ENCODE data around the gene GPR18.

The GPR18 gene

GRCh38 chr13:99290894-99291293, 32.7 kb upstream of the GPR18 start:
- DNase-seq (ENCODE audit: low read depth) = no peak

DNA sequence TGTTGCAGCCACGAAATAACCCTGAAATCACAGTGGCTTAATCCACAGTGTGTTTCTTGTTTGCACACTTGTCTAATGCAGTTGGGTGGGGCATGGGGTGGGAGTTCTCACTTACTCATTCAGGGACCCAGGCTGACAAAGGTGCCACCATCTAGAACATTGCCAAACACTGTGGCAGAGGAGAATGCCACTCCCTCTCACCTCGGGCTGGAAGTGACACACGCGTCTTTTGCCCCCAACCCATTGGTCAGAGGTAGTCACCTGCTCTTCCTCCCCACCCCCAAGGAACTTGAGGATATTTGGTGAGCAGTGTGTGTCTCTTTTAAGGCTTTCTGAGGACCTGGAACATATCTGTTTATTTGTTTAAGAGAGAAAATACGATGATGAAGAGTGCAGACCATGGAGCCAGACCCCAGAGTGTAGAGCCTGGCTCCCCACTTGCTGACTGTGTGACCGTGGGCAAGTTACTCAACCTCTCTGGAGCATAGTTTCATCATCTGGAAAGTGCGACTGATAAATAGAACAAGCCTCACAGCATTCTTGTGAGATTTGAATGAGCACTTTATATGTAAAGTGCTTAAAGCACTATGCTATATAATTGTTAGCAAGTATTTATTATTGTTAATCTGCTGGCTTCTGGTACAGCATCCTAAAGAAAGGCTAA, 31.6 kb upstream of the GPR18 start:
- no peak for DNase-seq (ENCODE audit: low read depth)

- no peak for DNase-seq (ENCODE audit: low read depth)
Measured at GRCh38 chr13:99289271-99289670, 31.1 kb upstream of the GPR18 start.

DNA sequence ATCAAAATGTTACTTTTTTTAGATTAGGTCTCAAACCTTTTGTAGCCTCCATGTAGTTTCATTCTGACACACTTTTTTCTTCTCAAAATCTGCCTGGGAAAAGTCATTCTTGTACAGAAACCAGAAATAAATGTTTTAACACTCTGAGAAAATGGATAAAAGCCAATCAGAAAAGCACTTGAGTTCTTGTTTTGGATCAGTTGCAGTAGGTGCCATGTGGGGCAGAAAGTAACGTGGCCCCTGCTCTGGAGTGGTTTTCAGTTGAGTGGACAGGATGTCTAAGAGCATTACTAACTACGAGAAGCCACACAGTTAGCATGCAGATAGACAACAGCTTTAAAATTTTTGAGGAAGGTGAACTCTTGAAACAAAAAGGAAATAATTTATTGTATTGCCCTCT, 29.9 kb upstream of the GPR18 start:
- DNase-seq (ENCODE audit: low read depth) = no peak

DNA sequence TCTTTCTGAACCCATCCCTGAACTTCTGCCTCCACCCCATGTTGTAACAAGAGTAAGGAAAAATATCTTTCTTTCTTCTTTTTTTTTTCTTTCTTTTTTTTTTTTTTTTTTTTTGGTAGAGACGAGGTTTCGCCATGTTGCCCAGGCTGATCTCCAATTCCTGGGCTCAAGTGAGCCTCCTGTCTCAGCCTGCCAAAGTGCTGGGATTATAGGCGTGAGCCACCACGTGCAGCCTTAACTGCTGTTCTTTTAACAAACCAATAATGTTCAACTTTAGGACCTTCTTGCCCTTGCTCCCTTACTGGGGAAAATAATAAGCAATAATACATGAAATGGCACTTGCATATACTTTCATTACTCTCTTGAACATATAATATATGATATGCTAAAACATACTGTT, 29.4 kb upstream of the GPR18 start:
- no peak for DNase-seq (ENCODE audit: low read depth)

GRCh38 chr13:99285432-99286182, 27.4 kb upstream of the GPR18 start:
- DNase-seq (ENCODE audit: low read depth) = no peak

GRCh38 chr13:99282264-99283231, 24.4 kb upstream of the GPR18 start:
- DNase-seq (ENCODE audit: low read depth) = no peak

- no peak for DNase-seq (ENCODE audit: low read depth)
Measured at GRCh38 chr13:99281811-99282263, 23.7 kb upstream of the GPR18 start.

GRCh38 chr13:99280166-99280565, 22.0 kb upstream of the GPR18 start:
- peak; percentile 46 for DNase-seq (ENCODE audit: low read depth)

DNA sequence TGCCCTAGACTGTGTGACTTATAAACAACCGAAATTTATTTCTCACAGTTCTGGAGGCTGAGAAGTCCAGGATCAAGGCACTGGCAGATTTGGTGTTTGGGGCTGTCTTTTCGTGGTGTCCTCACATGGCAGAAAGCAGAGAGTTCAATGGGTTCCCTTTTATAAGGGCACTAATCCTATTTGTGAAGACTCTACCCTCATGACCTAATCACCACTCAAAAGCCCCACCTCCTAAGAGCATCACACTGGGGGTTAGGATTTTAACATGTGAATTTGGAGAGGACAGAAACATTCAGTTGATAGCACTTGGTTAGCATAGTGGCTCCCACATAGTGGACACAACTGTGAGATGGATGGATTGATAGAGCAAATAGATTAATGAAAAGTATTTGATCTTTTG, 21.5 kb upstream of the GPR18 start:
- no peak for DNase-seq (ENCODE audit: low read depth)

- DNase-seq (ENCODE audit: low read depth) = no peak
Measured at GRCh38 chr13:99278843-99279242, 20.7 kb upstream of the GPR18 start.

DNA sequence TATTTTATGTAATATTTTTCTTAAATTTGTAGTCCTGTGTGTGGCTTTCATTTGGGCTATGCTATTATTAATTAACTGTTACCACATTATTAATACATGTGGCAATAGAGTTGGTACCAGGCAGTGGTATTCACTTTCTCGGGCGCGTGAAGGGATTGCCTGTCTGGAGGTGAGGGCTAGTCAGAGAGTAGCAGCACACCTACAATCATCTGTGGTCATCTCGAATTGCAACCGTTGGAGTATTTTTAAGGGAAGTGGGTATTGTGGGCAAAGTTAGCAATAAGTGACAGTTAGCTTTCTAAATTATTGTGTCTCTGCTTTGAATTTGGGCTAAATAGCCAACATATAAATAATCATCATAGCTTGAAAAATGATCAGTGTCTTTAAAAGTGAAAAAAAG, 20.0 kb upstream of the GPR18 start:
- no peak for DNase-seq (ENCODE audit: low read depth)

- DNase-seq (ENCODE audit: low read depth) = no peak
Measured at GRCh38 chr13:99277629-99278028, 19.4 kb upstream of the GPR18 start.

GRCh38 chr13:99276706-99277105, 18.5 kb upstream of the GPR18 start:
- DNase-seq (ENCODE audit: low read depth) = no peak

DNA sequence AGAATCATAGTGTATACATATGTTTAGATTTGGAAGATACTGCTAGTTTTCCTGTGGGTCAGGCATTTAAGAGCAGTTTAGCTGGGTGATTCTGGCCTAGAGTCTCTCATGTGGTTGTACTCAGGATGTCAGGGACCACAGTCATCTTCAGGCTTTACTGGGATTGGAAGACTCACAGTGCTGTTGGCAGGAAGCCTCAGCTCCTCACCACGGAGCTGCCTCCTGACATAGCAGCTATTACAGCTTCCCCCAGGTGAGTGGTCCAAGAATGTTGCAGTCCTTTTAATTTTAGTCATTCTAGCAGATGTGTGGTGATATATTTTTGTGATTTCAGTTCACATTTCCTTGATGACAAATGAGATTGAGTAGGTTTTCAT, 16.9 kb upstream of the GPR18 start:
- peak; percentile 86 for DNase-seq (ENCODE audit: low read depth)

DNA sequence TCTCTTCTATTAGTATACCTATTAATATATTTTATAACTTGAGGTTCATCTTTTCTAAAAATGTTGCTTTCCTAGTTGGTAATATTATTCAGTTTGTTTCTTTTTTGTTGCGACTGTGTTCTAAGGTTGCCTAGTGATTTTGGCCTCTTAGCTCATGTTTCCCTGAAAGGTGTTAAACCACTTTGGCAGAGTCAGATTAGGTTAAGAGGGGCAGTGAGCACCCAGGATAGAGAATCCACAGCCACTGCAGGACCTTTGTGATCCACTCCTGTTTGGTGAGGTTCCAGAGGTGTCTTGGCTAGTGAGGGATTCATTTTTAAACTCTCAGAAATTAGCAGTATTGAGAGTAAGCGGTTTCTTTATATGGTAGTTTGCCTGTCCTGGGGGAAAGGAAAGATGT, 14.9 kb upstream of the GPR18 start:
- DNase-seq (ENCODE audit: low read depth) = no peak

DNA sequence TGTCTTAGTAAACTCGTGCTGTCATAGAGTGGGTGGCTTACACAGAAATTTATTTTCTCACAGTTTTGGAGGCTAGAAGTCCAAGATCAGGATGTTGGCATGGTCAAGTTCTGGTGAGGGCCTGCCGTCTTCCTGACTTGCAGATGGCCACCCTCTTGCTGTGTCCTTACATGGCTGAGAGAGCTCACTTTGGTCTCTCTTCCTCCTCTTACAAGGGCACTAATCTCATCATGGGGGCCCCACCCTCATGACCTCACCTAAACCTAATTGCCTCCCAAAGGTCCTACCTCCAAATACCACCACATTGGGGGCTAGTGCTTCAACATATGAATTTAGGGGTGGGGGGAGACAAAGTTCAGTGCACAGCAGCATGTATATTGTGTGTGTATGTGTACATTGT, 14.3 kb upstream of the GPR18 start:
- no peak for DNase-seq (ENCODE audit: low read depth)

GRCh38 chr13:99271249-99271648, 13.1 kb upstream of the GPR18 start:
- no peak for DNase-seq (ENCODE audit: low read depth)

DNA sequence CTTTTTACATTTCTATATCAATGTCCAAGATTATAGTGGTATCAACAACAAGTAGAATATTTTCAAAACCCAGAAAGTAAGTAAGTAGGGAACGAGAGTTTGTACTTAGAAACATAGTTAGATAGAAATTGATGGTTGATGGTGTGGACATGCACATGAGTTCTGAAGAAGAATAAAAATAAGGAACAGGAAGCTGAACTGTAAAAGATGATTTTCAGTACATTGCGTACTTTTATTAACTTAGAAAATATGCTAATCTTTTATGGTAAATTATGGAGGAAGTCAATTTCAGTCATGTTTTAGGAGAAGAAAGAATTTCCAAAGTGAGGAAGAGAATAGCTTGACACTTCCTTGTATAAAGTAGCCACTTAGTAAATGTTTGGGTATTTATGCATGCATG, 12.3 kb upstream of the GPR18 start:
- DNase-seq (ENCODE audit: low read depth) = no peak

DNA sequence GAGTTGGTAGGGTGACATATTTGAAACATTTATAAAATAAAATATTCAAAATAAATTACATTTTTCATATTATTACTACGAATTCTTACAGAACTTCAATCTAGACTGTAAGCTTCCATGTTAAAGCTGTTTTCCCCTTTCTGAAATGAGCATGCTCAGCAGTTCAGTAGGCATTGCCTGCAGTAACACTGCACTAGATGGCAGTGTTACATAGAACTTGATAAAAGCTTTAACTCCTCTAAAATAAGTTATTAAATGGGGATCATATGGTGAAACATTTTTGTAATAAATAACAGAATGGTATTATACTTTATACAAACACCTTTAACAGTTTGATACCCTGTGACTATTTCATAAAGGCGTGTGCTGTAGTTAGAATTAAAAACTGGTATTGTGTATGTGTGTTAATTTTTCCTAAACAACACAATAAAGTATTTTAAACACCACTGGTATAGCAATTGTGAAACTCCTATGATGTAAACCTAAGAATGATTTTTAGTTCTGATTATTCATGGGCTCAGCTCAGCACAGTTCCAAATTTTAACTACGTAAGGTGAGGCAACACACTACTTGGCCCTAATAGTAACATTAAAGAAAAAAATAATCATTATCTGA, 11.6 kb upstream of the GPR18 start:
- DNase-seq (ENCODE audit: low read depth) = peak; percentile 76

- DNase-seq (ENCODE audit: low read depth) = no peak
Measured at GRCh38 chr13:99268822-99269221, 10.6 kb upstream of the GPR18 start.

DNA sequence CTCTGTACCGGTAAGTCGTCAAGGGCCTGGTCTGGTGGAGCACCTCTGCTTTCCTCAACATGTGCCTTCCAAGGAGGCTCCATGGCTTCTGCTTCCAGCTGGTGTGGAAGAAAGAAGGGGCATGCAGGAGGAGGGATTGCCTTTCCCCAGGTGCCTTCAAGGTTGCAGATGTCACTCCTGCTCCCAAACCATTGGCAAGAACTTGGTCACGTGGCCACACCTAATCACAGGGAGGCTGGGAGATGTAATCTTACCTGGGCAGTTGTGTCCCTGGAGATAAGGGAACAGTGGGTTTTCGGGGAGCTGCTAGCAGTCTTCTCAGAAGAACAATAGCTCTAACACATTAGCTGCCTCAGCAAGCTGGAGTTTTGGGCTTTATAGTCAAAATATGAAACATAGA, 9.7 kb upstream of the GPR18 start:
- DNase-seq (ENCODE audit: low read depth) = no peak

All from iris pigment epithelial cell (primary cell).